HepG2 (cell line): Measurements from ENCODE around the gene VAMP2. TPM values are rescaled to one million over a fixed set of nuclear protein-coding genes. Genes with fewer than 3 reads are reported as not detected.
A peak's percentile ranks its signal among the peaks of the same experiment; 100 is the strongest.

Experiments
- BCL6 ChIP-seq: IDR thresholded peaks from 2 replicates; pipeline ENCODE4 v1.6.1; 2016; ENCODE audit warnings: missing genetic modification reagents, missing compliant biosample characterization
- CENPBD1 ChIP-seq: sonication (generic); formaldehyde crosslinking; IDR thresholded peaks from 2 replicates; pipeline ENCODE4 v1.8.0; 2022; ENCODE audit warnings: missing genetic modification reagents, low read depth, mild to moderate bottlenecking, borderline replicate concordance
- ELF1 ChIP-seq: sonication (generic); formaldehyde crosslinking; IDR thresholded peaks from 2 replicates; pipeline ENCODE4 v1.4.0; 2020; ENCODE audit warnings: missing genetic modification reagents
- NONO ChIP-seq, 2 experiments: fragments of 450-650 bp in 1 of 2; sonication (generic) in 1 of 2; formaldehyde crosslinking in 1 of 2; IDR thresholded peaks in 1 of 2; conservative IDR thresholded peaks in 1 of 2; 2 replicates each; pipeline versions ENCODE4 v1.6.1 to v1.8.0; 2017 to 2022; ENCODE audit warnings: mild to moderate bottlenecking in 1 of 2, missing genetic modification reagents in 1 of 2, moderate library complexity in 1 of 2
- NR2C2 ChIP-seq: sonication (generic); formaldehyde crosslinking; IDR thresholded peaks from 2 replicates; pipeline ENCODE4 v1.4.0; 2020; ENCODE audit warnings: missing genetic modification reagents, mild to moderate bottlenecking, moderate library complexity, borderline replicate concordance
- SOX13 ChIP-seq, 3 experiments: fragments of 450-650 bp in 1 of 3; sonication (generic) in 1 of 3; formaldehyde crosslinking in 1 of 3; IDR thresholded peaks in 2 of 3; conservative IDR thresholded peaks in 1 of 3; 2 replicates each; pipeline versions ENCODE4 v1.5.0 to v1.6.1; 2016 to 2020; ENCODE audit warnings: antibody characterized with exemption in 1 of 3, mild to moderate bottlenecking in 1 of 3, missing compliant biosample characterization in 1 of 3, missing genetic modification reagents in 1 of 3, moderate library complexity in 1 of 3
- SOX5 ChIP-seq: IDR thresholded peaks from 2 replicates; pipeline ENCODE4 v1.6.1; 2016; ENCODE audit warnings: borderline replicate concordance
- TOPORS ChIP-seq: sonication (generic); formaldehyde crosslinking; IDR thresholded peaks from 2 replicates; pipeline ENCODE4 v1.8.0; 2023; ENCODE audit warnings: mild to moderate bottlenecking, missing genetic modification reagents
- TRIM22 ChIP-seq: fragments of 450-650 bp; IDR thresholded peaks from 2 replicates; pipeline ENCODE4 v1.6.1; 2017
- ZNF281 ChIP-seq: sonication (generic); formaldehyde crosslinking; IDR thresholded peaks from 2 replicates; pipeline ENCODE4 v1.4.0; 2020; ENCODE audit warnings: missing genetic modification reagents, borderline replicate concordance
- ZNF441 ChIP-seq: sonication (generic); formaldehyde crosslinking; IDR thresholded peaks from 2 replicates; pipeline ENCODE4 v1.7.0; 2021; ENCODE audit warnings: missing genetic modification reagents, borderline replicate concordance
- ZNF749 ChIP-seq: sonication (generic); formaldehyde crosslinking; IDR thresholded peaks from 2 replicates; pipeline ENCODE4 v1.8.0; 2022; ENCODE audit warnings: mild to moderate bottlenecking, missing genetic modification reagents, moderate library complexity, borderline replicate concordance
- ZNF75D ChIP-seq: sonication (generic); formaldehyde crosslinking; IDR thresholded peaks from 2 replicates; pipeline ENCODE4 v1.8.1; 2023; ENCODE audit warnings: missing genetic modification reagents, mild to moderate bottlenecking, borderline replicate concordance
- ZNF773 ChIP-seq: sonication (generic); formaldehyde crosslinking; IDR thresholded peaks from 2 replicates; pipeline ENCODE4 v1.4.0; 2020; ENCODE audit warnings: missing genetic modification reagents, borderline replicate concordance
- ZNF781 ChIP-seq: sonication (generic); formaldehyde crosslinking; IDR thresholded peaks from 2 replicates; pipeline ENCODE4 v1.5.1; 2020; ENCODE audit warnings: borderline replicate concordance, mild to moderate bottlenecking, missing genetic modification reagents; ENCODE audit errors: not compliant biosample characterization
- ZNF816 ChIP-seq: sonication (generic); formaldehyde crosslinking; IDR thresholded peaks from 2 replicates; pipeline ENCODE4 v1.8.0; 2022; ENCODE audit warnings: missing genetic modification reagents, mild to moderate bottlenecking, borderline replicate concordance
- polyA plus RNA-seq, 8 experiments: library from polyadenylated mRNA; depleted of rRNA in 3 of 8; stranded (reverse) in 7 of 8; unstranded in 1 of 8; fragments of >200 nt; fragmentation: Illumina TruSeq in 4 of 8; extraction: Trizol in 4 of 8; gene quantifications; 2 replicates each; pipeline versions ENCODE4 v1.2.1 to v1.2.3, GENCODE V29; 2011 to 2016; ENCODE audit warnings: low read depth in 4 of 8, missing spikeins in 1 of 8, mixed read lengths in 1 of 8; ENCODE audit not compliant: insufficient read depth in 1 of 8
- total RNA-seq, 5 experiments: library from RNA; depleted of rRNA; stranded (reverse); fragments of >200 nt; fragmentation: Illumina TruSeq; extraction: Trizol; gene quantifications; 2 replicates each; pipeline ENCODE4 v1.2.3, GENCODE V29; 2016; ENCODE audit warnings: low read depth in 1 of 5
- TF ChIP-seq, protein P1 (sequence below): sonication (generic); formaldehyde crosslinking; IDR thresholded peaks from 2 replicates; pipeline ENCODE4 v1.8.1; 2023; ENCODE audit warnings: mild to moderate bottlenecking, moderate library complexity, missing genetic modification reagents
- TF ChIP-seq, protein P2 (sequence below): sonication (generic); formaldehyde crosslinking; IDR thresholded peaks from 2 replicates; pipeline ENCODE4 v1.9.0; 2022; ENCODE audit warnings: missing genetic modification reagents, mild to moderate bottlenecking, borderline replicate concordance

Gene VAMP2
- total and polyA plus RNA-seq, 2 of the 13 experiments (the other 11 are each of a cell fraction or from before 2014, with no cell fraction given): 3.9 to 17.2 TPM

GRCh38 chr17:8119581-8120519 lies 42.9 kb downstream of the VAMP2 start (continued):
- TF ChIP-seq CENPBD1 (no peak), SOX13 (IDR thresholded peaks at IDR 0.05) (0 out of 2 replicates have a peak, but pooled peaks have one; percentile 47), SOX13 (CRISPR knock-in tag; conservative IDR thresholded peaks at IDR 0.05 in 1 of 2, IDR thresholded peaks at IDR 0.05 in 1 of 2) (peak in 1 of 2 experiments; percentile 64; a peak in 2 of 4 replicates), TOPORS (peak; percentile 88), NONO (IDR thresholded peaks at IDR 0.05) (no peak), NONO (CRISPR knock-in tag; conservative IDR thresholded peaks at IDR 0.05) (peak; percentile 10; the same call in 1 of the 2 replicates), BCL6 (CRISPR knock-in tag) (peak; percentile 54), TRIM22 (no peak), ELF1 (no peak; the same call in 1 of the 2 replicates), ZNF773 (no peak), ZNF75D (no peak), ZNF281 (CRISPR knock-in tag) (no peak), ZNF781 (CRISPR knock-in tag) (no peak), ZNF816 (CRISPR knock-in tag) (0 out of 2 replicates have a peak, but pooled peaks have one; percentile 31), NR2C2 (no peak), SOX5 (peak; percentile 52; the same call in 1 of the 2 replicates), ZNF749 (no peak), ZNF441 (CRISPR knock-in tag) (peak; percentile 41; the same call in 1 of the 2 replicates)
- TF ChIP-seq, protein P1, sequence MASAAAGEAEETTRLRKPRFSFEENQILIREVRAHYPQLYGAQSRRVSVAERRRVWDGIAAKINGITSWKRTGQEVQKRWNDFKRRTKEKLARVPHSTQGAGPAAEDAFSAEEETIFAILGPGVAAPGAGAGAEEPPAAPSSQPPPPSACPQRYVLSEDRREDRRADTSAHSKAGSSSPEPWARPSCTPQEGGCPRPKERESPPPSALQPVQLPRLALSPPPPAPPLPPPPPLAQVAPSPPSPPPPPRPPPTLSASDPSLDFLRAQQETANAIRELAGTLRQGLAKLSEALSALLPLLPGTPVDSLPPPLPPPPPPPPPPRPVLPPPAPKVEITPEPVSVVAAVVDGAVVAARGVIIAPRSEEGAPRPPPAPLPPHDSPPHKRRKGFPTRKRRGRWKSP (CRISPR knock-in tag): peak; percentile 70
- TF ChIP-seq, protein P2, sequence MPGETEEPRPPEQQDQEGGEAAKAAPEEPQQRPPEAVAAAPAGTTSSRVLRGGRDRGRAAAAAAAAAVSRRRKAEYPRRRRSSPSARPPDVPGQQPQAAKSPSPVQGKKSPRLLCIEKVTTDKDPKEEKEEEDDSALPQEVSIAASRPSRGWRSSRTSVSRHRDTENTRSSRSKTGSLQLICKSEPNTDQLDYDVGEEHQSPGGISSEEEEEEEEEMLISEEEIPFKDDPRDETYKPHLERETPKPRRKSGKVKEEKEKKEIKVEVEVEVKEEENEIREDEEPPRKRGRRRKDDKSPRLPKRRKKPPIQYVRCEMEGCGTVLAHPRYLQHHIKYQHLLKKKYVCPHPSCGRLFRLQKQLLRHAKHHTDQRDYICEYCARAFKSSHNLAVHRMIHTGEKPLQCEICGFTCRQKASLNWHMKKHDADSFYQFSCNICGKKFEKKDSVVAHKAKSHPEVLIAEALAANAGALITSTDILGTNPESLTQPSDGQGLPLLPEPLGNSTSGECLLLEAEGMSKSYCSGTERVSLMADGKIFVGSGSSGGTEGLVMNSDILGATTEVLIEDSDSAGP (CRISPR knock-in tag): no peak
